ENCODE measurements around the gene SLC12A7. TPM values are rescaled to one million over a fixed set of nuclear protein-coding genes. Genes with fewer than 3 reads are reported as not detected.

The SLC12A7 gene
- total and polyA plus RNA-seq, 2 donors (not counting 1 experiment from before 2014, with no cell fraction given), result 2.9 to 23.9 TPM

GRCh38 chr5:1007681-1008450 lies 104.0 kb downstream of the SLC12A7 start:
- TF ChIP-seq CTCF (conservative IDR thresholded peaks at IDR 0.05 in 1 of 2, IDR thresholded peaks at IDR 0.05 in 1 of 2; ENCODE audit: low read depth in 1 of 2, low read length in 2 of 2), result no peak
- TF ChIP-seq EZH2 (IDR thresholded peaks at IDR 0.05; ENCODE audit: low read length, missing control alignments), result no peak
- H4K20me1 ChIP-seq (ENCODE audit: control insufficient read depth, extremely low read depth, insufficient read depth, low read length), result no peaks in the 10 kb centered on the region
- H3K36me3 ChIP-seq (ENCODE audit: control insufficient read depth, insufficient read depth, low read length), result no peaks in the 10 kb centered on the region
- DNase-seq (ENCODE audit: low read depth in 2 of 2), result no peak
- no peak overlapping the region for H3K9ac ChIP-seq (ENCODE audit: insufficient read depth, low read length)
- no peak overlapping the region for H3K4me3 ChIP-seq (replicated peaks in 1 of 4; ENCODE audit: control extremely low read depth in 1 of 4, insufficient read depth in 1 of 4, low read depth in 3 of 4, low read length in 4 of 4)
- H3K4me2 ChIP-seq (ENCODE audit: extremely low read depth, insufficient read depth, low read length), result no peak overlapping the region
- no peak overlapping the region for H3K27ac ChIP-seq (ENCODE audit: insufficient read depth, low read length)
- H3K27me3 ChIP-seq (ENCODE audit: control insufficient read depth, insufficient read depth, low read length), result peaks cover 38% of the 10 kb centered on the region
- no peaks in the 10 kb centered on the region for H3K9me3 ChIP-seq (ENCODE audit: control insufficient read depth, insufficient read depth, low read depth, low read length)
- H3K79me2 ChIP-seq (ENCODE audit: control insufficient read depth, insufficient read depth, low read length), result no peaks in the 10 kb centered on the region
- no peaks in the 10 kb centered on the region for H3K4me1 ChIP-seq (ENCODE audit: control insufficient read depth, extremely low read depth, insufficient read depth, low read length)
- H2AFZ ChIP-seq (ENCODE audit: low read length), result no peak overlapping the region

- H2AFZ ChIP-seq (ENCODE audit: low read length), result no peak overlapping the region
- no peak overlapping the region for H3K27ac ChIP-seq (ENCODE audit: insufficient read depth, low read length)
- H3K4me1 ChIP-seq (ENCODE audit: control insufficient read depth, extremely low read depth, insufficient read depth, low read length), result no peaks in the 10 kb centered on the region
- H3K9me3 ChIP-seq (ENCODE audit: control insufficient read depth, insufficient read depth, low read depth, low read length), result no peaks in the 10 kb centered on the region
- no peak overlapping the region for H3K4me2 ChIP-seq (ENCODE audit: extremely low read depth, insufficient read depth, low read length)
- no peaks in the 10 kb centered on the region for H3K36me3 ChIP-seq (ENCODE audit: control insufficient read depth, insufficient read depth, low read length)
- no peak overlapping the region for H3K9ac ChIP-seq (ENCODE audit: insufficient read depth, low read length)
- DNase-seq (ENCODE audit: low read depth in 2 of 2), result no peak
- H3K4me3 ChIP-seq (replicated peaks in 1 of 4; ENCODE audit: control extremely low read depth in 1 of 4, insufficient read depth in 1 of 4, low read depth in 3 of 4, low read length in 4 of 4), result no peak overlapping the region
- no peaks in the 10 kb centered on the region for H4K20me1 ChIP-seq (ENCODE audit: control insufficient read depth, extremely low read depth, insufficient read depth, low read length)
- no peaks in the 10 kb centered on the region for H3K79me2 ChIP-seq (ENCODE audit: control insufficient read depth, insufficient read depth, low read length)
- TF ChIP-seq EZH2 (IDR thresholded peaks at IDR 0.05; ENCODE audit: low read length, missing control alignments) (no peak), CTCF (conservative IDR thresholded peaks at IDR 0.05 in 1 of 2, IDR thresholded peaks at IDR 0.05 in 1 of 2; ENCODE audit: low read depth in 1 of 2, low read length in 2 of 2) (no peak)
- H3K27me3 ChIP-seq (ENCODE audit: control insufficient read depth, insufficient read depth, low read length), result peaks cover 37% of the 10 kb centered on the region
Observed at GRCh38 chr5:1007221-1007680, 104.6 kb downstream of the SLC12A7 start.

- H2AFZ ChIP-seq (ENCODE audit: low read length), result no peak overlapping the region
- TF ChIP-seq EZH2 (IDR thresholded peaks at IDR 0.05; ENCODE audit: low read length, missing control alignments) (no peak), CTCF (conservative IDR thresholded peaks at IDR 0.05 in 1 of 2, IDR thresholded peaks at IDR 0.05 in 1 of 2; ENCODE audit: low read depth in 1 of 2, low read length in 2 of 2) (no peak)
- no peaks in the 10 kb centered on the region for H3K36me3 ChIP-seq (ENCODE audit: control insufficient read depth, insufficient read depth, low read length)
- no peak for DNase-seq (ENCODE audit: low read depth in 2 of 2)
- no peak overlapping the region for H3K9ac ChIP-seq (ENCODE audit: insufficient read depth, low read length)
- H3K27me3 ChIP-seq (ENCODE audit: control insufficient read depth, insufficient read depth, low read length), result peaks cover 37% of the 10 kb centered on the region
- H3K79me2 ChIP-seq (ENCODE audit: control insufficient read depth, insufficient read depth, low read length), result no peaks in the 10 kb centered on the region
- no peak overlapping the region for H3K4me3 ChIP-seq (replicated peaks in 1 of 4; ENCODE audit: control extremely low read depth in 1 of 4, insufficient read depth in 1 of 4, low read depth in 3 of 4, low read length in 4 of 4)
- no peak overlapping the region for H3K4me2 ChIP-seq (ENCODE audit: extremely low read depth, insufficient read depth, low read length)
- no peak overlapping the region for H3K27ac ChIP-seq (ENCODE audit: insufficient read depth, low read length)
- H3K9me3 ChIP-seq (ENCODE audit: control insufficient read depth, insufficient read depth, low read depth, low read length), result no peaks in the 10 kb centered on the region
- H3K4me1 ChIP-seq (ENCODE audit: control insufficient read depth, extremely low read depth, insufficient read depth, low read length), result no peaks in the 10 kb centered on the region
- H4K20me1 ChIP-seq (ENCODE audit: control insufficient read depth, extremely low read depth, insufficient read depth, low read length), result no peaks in the 10 kb centered on the region
Observed at GRCh38 chr5:1006656-1007071, 105.2 kb downstream of the SLC12A7 start.
